Measurements from ENCODE around the gene ACSS3. TPM values are rescaled to one million over a fixed set of nuclear protein-coding genes. Genes with fewer than 3 reads are reported as not detected.

Gene ACSS3
- total and polyA plus RNA-seq, 2 donors (not counting 1 experiment from before 2014, with no cell fraction given), result not detected

- H3K79me2 ChIP-seq (ENCODE audit: control insufficient read depth, insufficient read depth, low read length), result no peaks in the 10 kb centered on the region
- H3K4me1 Mint-ChIP-seq, result no peaks in the 10 kb centered on the region
- H3K4me1 ChIP-seq (ENCODE audit: control insufficient read depth in 2 of 2, insufficient read depth in 2 of 2, low read length in 2 of 2), result no peaks in the 10 kb centered on the region
- H3K36me3 ChIP-seq (replicated peaks in 1 of 2; ENCODE audit: control extremely low read depth in 1 of 2, control insufficient read depth in 1 of 2, extremely low read depth in 1 of 2, insufficient read depth in 2 of 2, low read length in 1 of 2), result no peaks in the 10 kb centered on the region
- H3K4me3 Mint-ChIP-seq, result no peak overlapping the region
- CTCF ChIA-PET, result no interaction called here
- intact Hi-C loops (cut with micrococcal nuclease), result no loop called here
- no peak overlapping the region for H2AFZ ChIP-seq (ENCODE audit: insufficient read depth, low read depth, low read length, poor library complexity, severe bottlenecking)
- H3K27ac ChIP-seq (ENCODE audit: low read length in 2 of 2), result no peak overlapping the region
- H3K9ac ChIP-seq (ENCODE audit: low read length), result no peak overlapping the region
- H3K4me2 ChIP-seq (replicated peaks; ENCODE audit: low read depth, low read length, poor library complexity, severe bottlenecking), result no peak overlapping the region
- no peak overlapping the region for H3K4me3 ChIP-seq (ENCODE audit: control extremely low read depth in 1 of 5, extremely low read depth in 1 of 5, insufficient read depth in 1 of 5, low read depth in 2 of 5, low read length in 4 of 5)
- DNase-seq (no peak), ATAC-seq (ENCODE audit: low read depth) (no peak)
- POLR2A ChIA-PET, result no interaction called here
- H3K9me3 ChIP-seq (ENCODE audit: control extremely low read depth in 1 of 3, control insufficient read depth in 2 of 3, insufficient read depth in 1 of 3, low read length in 2 of 3), result no peaks in the 10 kb centered on the region
- no peak overlapping the region for H3K27ac Mint-ChIP-seq
- H4K20me1 ChIP-seq (ENCODE audit: control insufficient read depth, insufficient read depth, low read length, poor library complexity, severe bottlenecking), result no peaks in the 10 kb centered on the region
- H3K27me3 Mint-ChIP-seq, result no peaks in the 10 kb centered on the region
- H3K27me3 ChIP-seq (replicated peaks in 1 of 4; ENCODE audit: control extremely low read depth in 1 of 4, control insufficient read depth in 3 of 4, insufficient read depth in 4 of 4, low read length in 3 of 4), result no peaks in the 10 kb centered on the region
- peaks cover 3% of the 10 kb centered on the region for H3K9me3 Mint-ChIP-seq (ENCODE audit: insufficient read depth)
- no peak for TF ChIP-seq EZH2 (IDR thresholded peaks at IDR 0.05; ENCODE audit: borderline replicate concordance, insufficient read depth, low read depth, low read length, poor library complexity, severe bottlenecking)
- no peak for TF ChIP-seq CTCF (IDR thresholded peaks at IDR 0.05)
- 83% methylated on average over 2 of the region's 6 CpGs for WGBS (ENCODE audit: insufficient coverage)
Observed at GRCh38 chr12:81095501-81096232, 17.8 kb downstream of the ACSS3 start.

- no peaks in the 10 kb centered on the region for H4K20me1 ChIP-seq (ENCODE audit: control insufficient read depth, insufficient read depth, low read length, poor library complexity, severe bottlenecking)
- no peak overlapping the region for H3K27ac ChIP-seq (ENCODE audit: low read length in 2 of 2)
- no peak for DNase-seq
- H3K79me2 ChIP-seq (ENCODE audit: control insufficient read depth, insufficient read depth, low read length), result no peaks in the 10 kb centered on the region
- H3K4me1 ChIP-seq (ENCODE audit: control insufficient read depth in 2 of 2, insufficient read depth in 2 of 2, low read length in 2 of 2), result no peaks in the 10 kb centered on the region
- H3K4me2 ChIP-seq (replicated peaks; ENCODE audit: low read depth, low read length, poor library complexity, severe bottlenecking), result no peak overlapping the region
- no peaks in the 10 kb centered on the region for H3K27me3 ChIP-seq (replicated peaks in 1 of 4; ENCODE audit: control extremely low read depth in 1 of 4, control insufficient read depth in 3 of 4, insufficient read depth in 4 of 4, low read length in 3 of 4)
- no peaks in the 10 kb centered on the region for H3K9me3 ChIP-seq (ENCODE audit: control extremely low read depth in 1 of 3, control insufficient read depth in 2 of 3, insufficient read depth in 1 of 3, low read length in 2 of 3)
- Mint-ChIP-seq H3K27me3 (no peaks in the 10 kb centered on the region), H3K9me3 (ENCODE audit: insufficient read depth) (peaks cover 4% of the 10 kb centered on the region), H3K27ac (no peak overlapping the region), H3K4me3 (no peak overlapping the region), H3K4me1 (no peaks in the 10 kb centered on the region)
- ChIA-PET POLR2A (no interaction called here), CTCF (no interaction called here)
- no peak overlapping the region for H2AFZ ChIP-seq (ENCODE audit: insufficient read depth, low read depth, low read length, poor library complexity, severe bottlenecking)
- H3K9ac ChIP-seq (ENCODE audit: low read length), result no peak overlapping the region
- no peak for ATAC-seq (ENCODE audit: low read depth)
- intact Hi-C loops (cut with micrococcal nuclease), result no loop called here
- no peak overlapping the region for H3K4me3 ChIP-seq (ENCODE audit: control extremely low read depth in 1 of 5, extremely low read depth in 1 of 5, insufficient read depth in 1 of 5, low read depth in 2 of 5, low read length in 4 of 5)
- H3K36me3 ChIP-seq (replicated peaks in 1 of 2; ENCODE audit: control extremely low read depth in 1 of 2, control insufficient read depth in 1 of 2, extremely low read depth in 1 of 2, insufficient read depth in 2 of 2, low read length in 1 of 2), result no peaks in the 10 kb centered on the region
- TF ChIP-seq EZH2 (IDR thresholded peaks at IDR 0.05; ENCODE audit: borderline replicate concordance, insufficient read depth, low read depth, low read length, poor library complexity, severe bottlenecking), result no peak
Observed at GRCh38 chr12:81105687-81106086, 27.8 kb downstream of the ACSS3 start.
